ENCODE measurements around the gene RUNX2.

The RUNX2 gene

DNA sequence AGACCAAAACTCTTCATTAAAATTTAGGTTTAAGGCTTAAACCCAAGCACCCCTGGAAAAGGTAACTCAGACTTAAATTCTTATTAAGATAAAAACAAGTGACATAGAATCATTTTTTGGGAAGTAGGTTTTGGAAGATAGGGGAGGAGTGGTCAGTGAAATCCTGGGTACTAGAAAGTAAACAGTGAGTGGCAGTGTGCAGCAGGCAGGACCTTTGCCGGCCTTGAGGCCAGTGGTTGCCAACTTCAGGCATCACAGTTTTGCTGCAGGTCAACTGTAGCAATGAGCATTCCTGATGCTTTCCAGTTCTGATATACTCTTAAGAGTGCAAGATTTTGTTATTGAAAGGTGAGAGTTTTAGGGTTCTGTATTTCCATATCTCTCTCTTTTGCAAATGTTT lies 118.9 kb downstream of the RUNX2 start:
- Histone ChIP-seq H2AFZ (ENCODE audit: low read length) (no peak overlapping the region), H3K9me3 (ENCODE audit: low read length) (no peaks in the 10 kb centered on the region), H3K79me2 (ENCODE audit: insufficient read depth, low read length) (no peaks in the 10 kb centered on the region), H3K27me3 (ENCODE audit: insufficient read depth, low read length) (no peaks in the 10 kb centered on the region), H4K20me1 (ENCODE audit: insufficient read depth, low read length) (no peaks in the 10 kb centered on the region), H3K9ac (ENCODE audit: low read length) (no peak overlapping the region), H3K36me3 (ENCODE audit: insufficient read depth, low read length) (no peaks in the 10 kb centered on the region), H3K4me1 (ENCODE audit: insufficient read depth, low read length, severe bottlenecking) (no peaks in the 10 kb centered on the region), H3F3A (ENCODE audit: insufficient read depth, low read length) (no peaks in the 10 kb centered on the region), H3K27ac (ENCODE audit: low read depth, low read length, poor library complexity, severe bottlenecking) (no peak overlapping the region), H3K4me2 (ENCODE audit: low read length) (no peak overlapping the region), H3K9me2 (ENCODE audit: low read depth, low read length) (no peaks in the 10 kb centered on the region), H3K4me3 (ENCODE audit: low read depth, low read length, poor library complexity, severe bottlenecking) (no peak overlapping the region)
- TF ChIP-seq EZH2 (IDR thresholded peaks at IDR 0.05; ENCODE audit: borderline replicate concordance, low read length), result no peak
- TF ChIP-seq, protein P1, sequence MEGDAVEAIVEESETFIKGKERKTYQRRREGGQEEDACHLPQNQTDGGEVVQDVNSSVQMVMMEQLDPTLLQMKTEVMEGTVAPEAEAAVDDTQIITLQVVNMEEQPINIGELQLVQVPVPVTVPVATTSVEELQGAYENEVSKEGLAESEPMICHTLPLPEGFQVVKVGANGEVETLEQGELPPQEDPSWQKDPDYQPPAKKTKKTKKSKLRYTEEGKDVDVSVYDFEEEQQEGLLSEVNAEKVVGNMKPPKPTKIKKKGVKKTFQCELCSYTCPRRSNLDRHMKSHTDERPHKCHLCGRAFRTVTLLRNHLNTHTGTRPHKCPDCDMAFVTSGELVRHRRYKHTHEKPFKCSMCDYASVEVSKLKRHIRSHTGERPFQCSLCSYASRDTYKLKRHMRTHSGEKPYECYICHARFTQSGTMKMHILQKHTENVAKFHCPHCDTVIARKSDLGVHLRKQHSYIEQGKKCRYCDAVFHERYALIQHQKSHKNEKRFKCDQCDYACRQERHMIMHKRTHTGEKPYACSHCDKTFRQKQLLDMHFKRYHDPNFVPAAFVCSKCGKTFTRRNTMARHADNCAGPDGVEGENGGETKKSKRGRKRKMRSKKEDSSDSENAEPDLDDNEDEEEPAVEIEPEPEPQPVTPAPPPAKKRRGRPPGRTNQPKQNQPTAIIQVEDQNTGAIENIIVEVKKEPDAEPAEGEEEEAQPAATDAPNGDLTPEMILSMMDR (IDR thresholded peaks at IDR 0.05; ENCODE audit: low read length), result no peak

DNA sequence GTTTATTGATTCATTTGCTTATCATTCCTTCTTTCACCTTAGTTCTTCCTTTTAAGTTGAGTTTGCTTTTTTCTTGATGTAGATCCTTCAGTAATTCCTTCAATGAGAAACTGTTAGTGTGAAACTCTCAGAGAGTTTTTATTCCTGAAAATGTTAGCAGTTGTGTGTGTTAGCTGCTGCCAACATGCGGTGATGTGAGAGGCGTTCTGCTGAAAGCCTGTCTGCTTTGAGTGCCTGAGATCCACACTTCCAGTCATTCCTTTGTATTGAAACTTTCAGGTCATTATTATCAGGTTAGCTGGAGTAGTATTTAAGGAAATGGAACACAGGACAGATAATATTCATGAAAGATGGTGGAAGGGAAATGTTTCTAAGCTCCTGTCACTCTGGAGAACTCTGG lies 119.6 kb downstream of the RUNX2 start:
- no peak overlapping the region for H2AFZ ChIP-seq (ENCODE audit: low read length)
- H3K9ac ChIP-seq (ENCODE audit: low read length), result no peak overlapping the region
- H3K36me3 ChIP-seq (ENCODE audit: insufficient read depth, low read length), result no peaks in the 10 kb centered on the region
- TF ChIP-seq, protein P1 (IDR thresholded peaks at IDR 0.05; ENCODE audit: low read length), result no peak
- TF ChIP-seq EZH2 (IDR thresholded peaks at IDR 0.05; ENCODE audit: borderline replicate concordance, low read length), result no peak
- H3K4me2 ChIP-seq (ENCODE audit: low read length), result no peak overlapping the region
- no peaks in the 10 kb centered on the region for H3K79me2 ChIP-seq (ENCODE audit: insufficient read depth, low read length)
- H4K20me1 ChIP-seq (ENCODE audit: insufficient read depth, low read length), result no peaks in the 10 kb centered on the region
- no peak overlapping the region for H3K27ac ChIP-seq (ENCODE audit: low read depth, low read length, poor library complexity, severe bottlenecking)
- H3K9me3 ChIP-seq (ENCODE audit: low read length), result no peaks in the 10 kb centered on the region
- H3F3A ChIP-seq (ENCODE audit: insufficient read depth, low read length), result no peaks in the 10 kb centered on the region
- H3K27me3 ChIP-seq (ENCODE audit: insufficient read depth, low read length), result no peaks in the 10 kb centered on the region
- no peaks in the 10 kb centered on the region for H3K4me1 ChIP-seq (ENCODE audit: insufficient read depth, low read length, severe bottlenecking)
- no peak overlapping the region for H3K4me3 ChIP-seq (ENCODE audit: low read depth, low read length, poor library complexity, severe bottlenecking)
- no peaks in the 10 kb centered on the region for H3K9me2 ChIP-seq (ENCODE audit: low read depth, low read length)

DNA sequence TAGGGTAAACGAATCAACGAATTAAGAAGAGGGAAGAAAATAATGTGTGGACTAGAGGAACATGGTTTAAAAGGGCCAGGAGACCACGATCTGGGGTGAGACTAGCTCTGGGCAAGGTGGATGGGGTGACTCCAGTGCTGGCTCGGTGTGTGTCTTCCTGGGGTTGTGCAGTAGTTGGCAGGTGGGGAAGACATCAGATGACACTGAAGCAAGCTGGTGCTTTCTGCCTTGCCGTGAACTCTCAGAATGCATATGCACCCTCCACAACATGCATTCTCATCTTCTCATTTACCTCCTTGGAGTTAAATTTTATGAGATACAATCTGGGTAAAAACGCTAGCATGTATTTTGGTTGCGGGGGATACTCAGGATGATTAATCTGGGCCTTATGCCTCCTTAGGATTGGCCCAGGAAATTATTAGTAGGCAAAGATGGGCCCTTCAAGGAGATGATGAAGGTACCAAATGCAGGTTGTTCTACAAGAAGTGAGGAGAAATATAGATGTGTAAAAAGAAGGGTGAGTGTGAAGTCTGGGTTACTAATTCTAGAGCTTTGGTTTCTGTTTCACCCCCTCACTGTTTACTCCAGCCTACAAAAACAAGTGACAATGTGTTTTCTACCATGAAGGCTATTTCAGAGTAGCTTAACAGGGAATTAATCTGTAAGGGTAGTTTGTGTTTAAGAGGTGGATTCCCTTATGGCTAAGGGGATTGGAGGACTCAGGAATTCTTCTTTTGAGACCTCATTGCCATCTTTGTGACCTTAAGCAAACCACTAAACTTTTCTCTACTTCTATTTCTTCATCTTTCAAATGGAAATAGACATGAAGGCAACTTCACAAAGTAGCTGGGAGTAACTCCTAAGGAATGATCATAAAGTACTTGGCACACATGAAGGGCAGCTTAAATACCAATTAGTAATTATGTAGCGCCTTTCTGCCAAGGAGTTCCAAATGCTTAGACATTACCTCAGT lies 120.6 kb downstream of the RUNX2 start:
- Histone ChIP-seq H3K4me1 (ENCODE audit: insufficient read depth, low read length, severe bottlenecking) (no peaks in the 10 kb centered on the region), H3K27ac (ENCODE audit: low read depth, low read length, poor library complexity, severe bottlenecking) (no peak overlapping the region), H3K9ac (ENCODE audit: low read length) (no peak overlapping the region), H3K27me3 (ENCODE audit: insufficient read depth, low read length) (no peaks in the 10 kb centered on the region), H3K9me3 (ENCODE audit: low read length) (no peaks in the 10 kb centered on the region), H3K4me3 (ENCODE audit: low read depth, low read length, poor library complexity, severe bottlenecking) (no peak overlapping the region), H3F3A (ENCODE audit: insufficient read depth, low read length) (no peaks in the 10 kb centered on the region), H3K36me3 (ENCODE audit: insufficient read depth, low read length) (no peaks in the 10 kb centered on the region), H3K4me2 (ENCODE audit: low read length) (no peak overlapping the region), H2AFZ (ENCODE audit: low read length) (no peak overlapping the region), H4K20me1 (ENCODE audit: insufficient read depth, low read length) (no peaks in the 10 kb centered on the region), H3K9me2 (ENCODE audit: low read depth, low read length) (no peaks in the 10 kb centered on the region), H3K79me2 (ENCODE audit: insufficient read depth, low read length) (no peaks in the 10 kb centered on the region)
- TF ChIP-seq EZH2 (IDR thresholded peaks at IDR 0.05; ENCODE audit: borderline replicate concordance, low read length), result no peak
- TF ChIP-seq, protein P1 (IDR thresholded peaks at IDR 0.05; ENCODE audit: low read length), result no peak

Data from OCI-LY1 (cell line).